ENCODE data around the gene GNAL. TPM values are rescaled to one million over a fixed set of nuclear protein-coding genes. Genes with fewer than 3 reads are reported as not detected.

Gene GNAL
- total and polyA plus RNA-seq, 7 donors: 0.46 to 25.1 (median 13.2) TPM

GRCh38 chr18:11794195-11794594 is 105.1 kb downstream of the GNAL start:
- Histone ChIP-seq H3K36me3 (no peaks in the 10 kb centered on the region), H3K27ac (no peak overlapping the region), H3K4me3 (no peak overlapping the region), H3K27me3 (no peaks in the 10 kb centered on the region), H3K9me3 (no peaks in the 10 kb centered on the region), H3K4me1 (no peaks in the 10 kb centered on the region)
- DNase-seq: no peak
- intact Hi-C loops (cut with DNase I): no loop called here
- TF ChIP-seq, protein P1, sequence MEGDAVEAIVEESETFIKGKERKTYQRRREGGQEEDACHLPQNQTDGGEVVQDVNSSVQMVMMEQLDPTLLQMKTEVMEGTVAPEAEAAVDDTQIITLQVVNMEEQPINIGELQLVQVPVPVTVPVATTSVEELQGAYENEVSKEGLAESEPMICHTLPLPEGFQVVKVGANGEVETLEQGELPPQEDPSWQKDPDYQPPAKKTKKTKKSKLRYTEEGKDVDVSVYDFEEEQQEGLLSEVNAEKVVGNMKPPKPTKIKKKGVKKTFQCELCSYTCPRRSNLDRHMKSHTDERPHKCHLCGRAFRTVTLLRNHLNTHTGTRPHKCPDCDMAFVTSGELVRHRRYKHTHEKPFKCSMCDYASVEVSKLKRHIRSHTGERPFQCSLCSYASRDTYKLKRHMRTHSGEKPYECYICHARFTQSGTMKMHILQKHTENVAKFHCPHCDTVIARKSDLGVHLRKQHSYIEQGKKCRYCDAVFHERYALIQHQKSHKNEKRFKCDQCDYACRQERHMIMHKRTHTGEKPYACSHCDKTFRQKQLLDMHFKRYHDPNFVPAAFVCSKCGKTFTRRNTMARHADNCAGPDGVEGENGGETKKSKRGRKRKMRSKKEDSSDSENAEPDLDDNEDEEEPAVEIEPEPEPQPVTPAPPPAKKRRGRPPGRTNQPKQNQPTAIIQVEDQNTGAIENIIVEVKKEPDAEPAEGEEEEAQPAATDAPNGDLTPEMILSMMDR (IDR thresholded peaks at IDR 0.05): no peak
- TF ChIP-seq POLR2A (IDR thresholded peaks at IDR 0.05) (no peak), EP300 (IDR thresholded peaks at IDR 0.05) (no peak), POLR2AphosphoS5 (IDR thresholded peaks at IDR 0.05) (no peak)
- WGBS, 2 donors: 87 to 93% methylated on average over 3 of the region's 3 CpGs

- intact Hi-C loops (cut with DNase I): no loop called here
- no peaks in the 10 kb centered on the region for H3K27me3 ChIP-seq
- DNase-seq: no peak
- H3K4me3 ChIP-seq: no peak overlapping the region
- 92 to 94% methylated on average over 6 of the region's 6 CpGs for WGBS, 2 donors
- TF ChIP-seq POLR2A (IDR thresholded peaks at IDR 0.05) (no peak), POLR2AphosphoS5 (IDR thresholded peaks at IDR 0.05) (no peak), EP300 (IDR thresholded peaks at IDR 0.05) (no peak)
- TF ChIP-seq, protein P1 (IDR thresholded peaks at IDR 0.05): no peak
- no peak overlapping the region for H3K27ac ChIP-seq
- no peaks in the 10 kb centered on the region for H3K4me1 ChIP-seq
- H3K36me3 ChIP-seq: no peaks in the 10 kb centered on the region
- H3K9me3 ChIP-seq: no peaks in the 10 kb centered on the region
These were observed 106.9 kb downstream of the GNAL start for GRCh38 chr18:11795916-11796315.

DNA sequence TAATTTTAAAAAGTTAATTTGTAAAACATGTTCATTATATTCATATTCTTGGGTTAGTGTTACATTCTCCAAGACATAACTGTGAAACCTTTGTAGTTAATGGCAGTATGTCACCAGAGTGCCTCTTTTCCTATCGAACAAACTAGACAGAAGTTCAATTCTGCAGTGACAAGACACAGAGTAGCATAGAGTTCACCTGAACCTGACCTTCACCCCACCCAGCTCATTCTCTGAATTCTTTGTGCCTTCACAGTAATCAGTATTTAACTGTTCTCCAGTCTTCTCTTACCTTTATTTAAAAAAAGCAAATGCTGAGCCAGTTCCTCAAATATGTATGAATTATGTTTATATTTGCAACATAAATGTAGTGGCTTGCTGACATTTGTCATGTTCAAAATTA is 109.2 kb downstream of the GNAL start:
- TF ChIP-seq EP300 (IDR thresholded peaks at IDR 0.05): no peak
- no peak for TF ChIP-seq POLR2AphosphoS5 (IDR thresholded peaks at IDR 0.05)
- TF ChIP-seq, protein P1 (IDR thresholded peaks at IDR 0.05): no peak
- TF ChIP-seq POLR2A (IDR thresholded peaks at IDR 0.05): no peak
- WGBS, 2 donors: 52 to 60% methylated on average over 1 of the region's 1 CpG
- no peaks in the 10 kb centered on the region for H3K36me3 ChIP-seq
- no peaks in the 10 kb centered on the region for H3K9me3 ChIP-seq
- intact Hi-C loops (cut with DNase I): no loop called here
- H3K4me3 ChIP-seq: no peak overlapping the region
- H3K4me1 ChIP-seq: no peaks in the 10 kb centered on the region
- no peak for DNase-seq
- no peak overlapping the region for H3K27ac ChIP-seq
- H3K27me3 ChIP-seq: no peaks in the 10 kb centered on the region

DNA sequence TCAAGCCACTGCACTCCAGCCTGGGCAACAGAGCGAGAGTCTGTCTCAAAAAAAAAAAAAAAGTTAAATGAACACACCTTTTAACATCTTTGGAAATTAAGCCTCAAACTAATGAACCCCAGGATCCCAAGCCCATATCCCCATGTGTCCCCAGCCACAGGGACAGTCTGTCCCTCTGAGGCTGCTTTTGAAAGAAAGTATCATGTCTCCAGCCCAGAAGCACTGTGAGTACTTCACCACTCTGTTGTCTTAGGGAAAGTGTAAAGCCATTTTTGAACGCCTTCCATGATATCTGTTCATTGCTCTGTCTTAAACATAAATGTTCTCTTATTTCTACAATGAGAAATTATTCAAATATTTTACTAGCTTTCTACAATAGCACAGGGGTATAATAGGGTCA is 110.0 kb downstream of the GNAL start:
- H3K9me3 ChIP-seq: no peaks in the 10 kb centered on the region
- no peaks in the 10 kb centered on the region for H3K4me1 ChIP-seq
- DNase-seq: no peak
- H3K27me3 ChIP-seq: no peaks in the 10 kb centered on the region
- H3K36me3 ChIP-seq: no peaks in the 10 kb centered on the region
- 78 to 84% methylated on average over 2 of the region's 2 CpGs for WGBS, 2 donors
- H3K27ac ChIP-seq: no peak overlapping the region
- TF ChIP-seq POLR2A (IDR thresholded peaks at IDR 0.05) (no peak), POLR2AphosphoS5 (IDR thresholded peaks at IDR 0.05) (no peak), EP300 (IDR thresholded peaks at IDR 0.05) (no peak)
- TF ChIP-seq, protein P1 (IDR thresholded peaks at IDR 0.05): no peak
- intact Hi-C loops (cut with DNase I): no loop called here
- no peak overlapping the region for H3K4me3 ChIP-seq

Measured in sigmoid colon (tissue), 7 donors.